Measurements from ENCODE around the gene ACSM3. TPM values are rescaled to one million over a fixed set of nuclear protein-coding genes. Genes with fewer than 3 reads are reported as not detected.

ACSM3 gene
- total and polyA plus RNA-seq, 9 of the 15 experiments (the other 6 are each of a cell fraction or from before 2014, with no cell fraction given) = 112 to 420 (median 182) TPM

- TF ChIP-seq ZBTB40 (IDR thresholded peaks at IDR 0.05) (peak; percentile 44; the same call in 1 of the 2 replicates), ZBTB40 (CRISPR knock-in tag; IDR thresholded peaks at IDR 0.05) (no peak), HNRNPL (IDR thresholded peaks at IDR 0.05; ENCODE audit: low read depth, low read length) (no peak), ZNF561 (CRISPR knock-in tag; conservative IDR thresholded peaks at IDR 0.05) (no peak), PPARD (CRISPR knock-in tag; IDR thresholded peaks at IDR 0.05) (no peak), CHD4 (IDR thresholded peaks at IDR 0.05; ENCODE audit: insufficient read depth, insufficient replicate concordance, low read depth, low read length, poor library complexity, severe bottlenecking) (no peak), RFX1 (IDR thresholded peaks at IDR 0.05) (no peak), HINFP (tag; conservative IDR thresholded peaks at IDR 0.05; ENCODE audit: low read depth) (no peak), PREB (CRISPR knock-in tag; IDR thresholded peaks at IDR 0.05) (no peak), ETV5 (CRISPR knock-in tag; IDR thresholded peaks at IDR 0.05; ENCODE audit: low read depth) (0 out of 2 replicates have a peak, but pooled peaks have one; percentile 55), ETS2 (tag; IDR thresholded peaks at IDR 0.05; ENCODE audit: borderline replicate concordance, poor library complexity, severe bottlenecking) (no peak), ZNF232 (CRISPR knock-in tag; IDR thresholded peaks at IDR 0.05) (no peak), ZFP30 (CRISPR knock-in tag; IDR thresholded peaks at IDR 0.05; ENCODE audit: borderline replicate concordance) (no peak), ETV1 (tag; conservative IDR thresholded peaks at IDR 0.05; ENCODE audit: low read depth) (no peak; the same call in 1 of the 2 replicates), POU5F1 (IDR thresholded peaks at IDR 0.05; ENCODE audit: borderline replicate concordance, low read depth, low read length, partially characterized antibody) (peak; percentile 15)
Observed at GRCh38 chr16:20741554-20742285, 22.1 kb upstream of the ACSM3 start, which contains the start of gene THUMPD1 (continued).

All from K562 (cell line).